Amniotic stem cell (primary cell): ENCODE measurements around the gene SNAP29.
"Not testable (repeated sequence)": the region's sequence is repeated elsewhere in the genome, so short reads cannot be mapped to it uniquely, and the experiment has no call there.

Source experiments
- DNase-seq: peaks from one replicate; lab custom pipeline; 2025; lab: John Stamatoyannopoulos, UW

The SNAP29 gene

GRCh38 chr22:20930435-20930834, 71.6 kb downstream of the SNAP29 start:
- DNase-seq, result not testable (repeated sequence)

DNA sequence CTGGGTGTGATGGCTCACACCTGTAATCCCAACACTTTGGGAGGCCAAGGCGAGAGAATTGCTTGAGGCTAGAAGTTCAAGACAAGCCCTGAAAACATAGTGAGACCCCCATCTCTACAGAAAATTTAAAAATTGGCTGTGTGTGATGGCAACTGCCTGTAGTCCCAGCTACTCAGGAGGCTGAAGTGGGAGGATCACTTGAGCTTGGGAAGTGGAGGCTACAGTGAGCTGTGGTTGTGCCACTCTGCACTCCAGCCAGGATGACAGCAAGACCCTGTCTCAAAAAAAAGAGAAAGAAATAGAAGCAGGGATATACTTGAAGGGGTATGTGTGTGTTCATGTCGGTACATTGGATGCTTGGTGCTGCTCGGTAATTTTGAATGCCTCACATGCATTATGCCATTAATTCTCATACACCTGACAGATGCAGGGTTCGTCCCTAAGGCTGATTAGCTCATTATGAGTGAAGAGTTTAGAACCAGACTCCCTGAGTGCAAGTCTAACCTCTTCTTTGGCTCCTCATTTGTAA, 72.4 kb downstream of the SNAP29 start:
- DNase-seq, result no peak

DNA sequence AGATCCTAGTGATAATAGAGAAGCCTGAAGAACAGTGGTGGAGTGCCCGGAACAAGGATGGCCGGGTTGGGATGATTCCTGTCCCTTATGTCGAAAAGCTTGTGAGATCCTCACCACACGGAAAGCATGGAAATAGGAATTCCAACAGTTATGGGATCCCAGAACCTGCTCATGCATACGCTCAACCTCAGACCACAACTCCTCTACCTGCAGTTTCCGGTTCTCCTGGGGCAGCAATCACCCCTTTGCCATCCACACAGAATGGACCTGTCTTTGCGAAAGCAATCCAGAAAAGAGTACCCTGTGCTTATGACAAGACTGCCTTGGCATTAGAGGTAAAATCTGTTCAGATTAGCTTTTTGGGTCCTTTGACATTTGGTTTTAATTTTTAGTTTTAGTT, 75.1 kb downstream of the SNAP29 start:
- DNase-seq, result no peak

DNA sequence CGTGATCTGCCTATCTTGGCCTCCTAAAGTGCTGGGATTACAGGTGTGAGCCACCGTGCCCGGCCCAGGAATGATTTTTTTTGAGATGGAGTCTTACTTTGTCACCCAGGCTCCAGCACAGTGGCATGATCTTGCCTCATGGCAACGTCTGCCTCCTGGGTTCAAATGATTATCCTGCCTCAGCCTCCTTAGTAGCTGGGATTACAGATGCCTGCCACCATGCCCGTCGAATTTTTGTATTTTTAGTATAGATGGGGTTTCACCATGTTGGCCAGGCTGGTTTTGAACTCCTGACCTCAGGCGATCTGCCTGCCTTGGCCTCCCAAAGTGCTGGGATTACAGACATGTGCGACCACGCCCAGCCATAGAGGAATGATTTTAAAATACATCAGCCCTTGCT, 76.2 kb downstream of the SNAP29 start:
- DNase-seq, result not testable (repeated sequence)

- DNase-seq, result not testable (repeated sequence)
These were observed 77.2 kb downstream of the SNAP29 start for GRCh38 chr22:20935780-20936539.

DNA sequence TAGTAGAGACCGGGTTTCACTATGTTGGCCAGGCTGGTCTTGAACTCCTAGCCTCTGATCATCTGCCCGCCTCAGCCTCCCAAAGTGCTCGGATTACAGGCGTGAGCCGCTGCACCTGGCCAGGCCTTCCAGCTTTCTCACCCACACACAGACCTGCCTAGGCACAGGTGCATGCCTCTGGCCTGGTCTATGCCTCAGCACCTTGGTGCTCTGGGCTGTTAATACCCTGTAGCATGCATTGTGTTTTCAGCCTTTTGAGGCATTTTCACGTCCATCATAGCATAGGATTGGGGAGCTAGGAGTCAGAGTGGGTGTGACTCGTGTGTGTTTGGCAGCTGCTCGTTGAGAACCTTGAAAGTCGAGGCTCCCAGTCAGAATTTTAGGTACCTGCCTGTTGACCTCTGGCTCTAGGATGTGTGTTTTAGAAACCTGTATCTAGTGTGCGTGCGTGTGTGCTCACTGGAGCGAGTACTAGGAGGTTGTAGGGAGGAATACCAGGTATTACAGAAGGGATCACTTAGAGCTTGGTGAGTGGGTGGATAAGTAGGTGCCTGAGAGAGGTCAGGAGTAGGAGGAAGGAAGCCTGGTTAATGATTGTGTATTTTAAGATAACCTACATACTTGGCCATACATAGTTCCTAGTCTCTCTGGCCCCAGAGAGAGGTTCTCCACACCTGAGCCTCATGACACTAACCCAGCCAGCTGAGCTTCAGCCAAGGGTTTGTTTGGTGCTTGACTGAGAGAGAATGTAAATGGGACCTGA, 78.4 kb downstream of the SNAP29 start:
- no peak for DNase-seq

DNA sequence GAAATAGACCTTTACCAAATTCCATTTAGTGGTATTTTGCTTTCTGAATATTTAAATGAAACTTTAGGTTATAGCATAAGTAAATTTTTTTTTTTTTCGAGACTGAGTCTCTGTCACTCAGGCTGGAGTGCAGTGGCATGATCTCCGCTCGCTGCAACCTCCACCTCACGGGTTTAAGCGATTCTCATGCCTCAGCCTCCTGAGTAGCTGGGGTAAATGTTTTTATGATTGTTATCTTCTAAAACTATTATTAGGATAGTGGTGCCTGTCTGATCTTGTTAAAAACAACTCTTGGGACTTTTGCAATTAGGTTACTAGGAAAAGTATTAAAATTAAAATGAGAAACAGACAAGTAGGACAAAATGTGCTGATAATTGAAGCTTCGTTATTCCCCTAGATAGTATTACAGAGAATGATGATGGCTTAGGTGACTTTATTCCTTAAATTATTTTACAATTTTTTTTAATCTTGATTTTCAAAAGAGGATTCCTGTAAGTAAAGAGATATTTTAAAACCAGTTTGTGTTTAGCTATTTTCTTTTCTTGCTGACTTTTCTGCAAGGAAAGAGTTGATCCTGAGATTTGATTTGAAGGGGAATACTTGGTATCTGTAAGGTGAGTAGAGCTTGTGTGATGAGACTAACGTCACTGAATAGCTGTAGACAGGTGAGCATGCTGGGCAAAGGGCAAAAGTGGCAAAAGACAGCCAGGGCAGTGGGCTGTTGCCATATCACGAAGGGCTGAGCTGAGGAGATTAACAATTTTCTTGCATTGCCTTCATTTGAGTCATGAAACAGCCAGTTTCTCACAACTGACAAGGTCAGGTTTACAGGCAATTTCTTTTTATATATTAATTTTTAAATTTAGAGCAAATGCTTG, 79.2 kb downstream of the SNAP29 start:
- DNase-seq, result no peak

DNA sequence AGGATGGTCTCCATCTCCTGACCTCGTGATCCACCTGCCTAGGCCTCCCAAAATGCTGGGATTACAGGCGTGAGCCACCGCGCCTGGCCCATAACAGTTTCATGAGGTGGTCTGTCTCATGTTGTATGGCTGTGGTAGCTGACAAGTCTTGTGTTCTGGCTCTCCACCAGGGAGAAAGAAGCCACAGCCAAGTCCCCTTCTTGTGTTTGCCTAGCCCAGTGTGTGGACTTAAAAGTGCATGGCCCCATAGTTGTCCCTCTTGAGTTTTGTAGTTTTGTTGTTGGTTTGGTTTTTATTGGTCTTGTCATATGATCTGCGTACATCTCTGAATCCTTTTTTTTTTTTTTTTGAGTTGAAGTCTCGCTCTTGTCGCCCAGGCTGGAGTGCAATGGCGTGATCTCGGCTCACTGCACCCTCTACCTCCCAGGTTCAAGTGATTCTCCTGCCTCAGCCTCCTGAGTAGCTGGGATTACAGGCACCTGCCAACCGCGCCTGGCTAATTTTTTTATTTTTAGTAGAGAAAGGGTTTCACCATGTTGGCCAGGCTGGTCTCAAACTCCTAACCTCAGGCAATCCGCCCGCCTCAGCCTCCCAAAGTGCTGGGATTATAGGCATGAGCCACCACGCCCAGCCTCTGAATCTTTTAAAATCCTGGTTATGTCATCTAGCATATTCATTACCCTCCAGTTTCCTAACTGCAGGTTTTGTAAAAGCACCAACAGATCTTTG, 80.8 kb downstream of the SNAP29 start:
- not testable (repeated sequence) for DNase-seq

DNA sequence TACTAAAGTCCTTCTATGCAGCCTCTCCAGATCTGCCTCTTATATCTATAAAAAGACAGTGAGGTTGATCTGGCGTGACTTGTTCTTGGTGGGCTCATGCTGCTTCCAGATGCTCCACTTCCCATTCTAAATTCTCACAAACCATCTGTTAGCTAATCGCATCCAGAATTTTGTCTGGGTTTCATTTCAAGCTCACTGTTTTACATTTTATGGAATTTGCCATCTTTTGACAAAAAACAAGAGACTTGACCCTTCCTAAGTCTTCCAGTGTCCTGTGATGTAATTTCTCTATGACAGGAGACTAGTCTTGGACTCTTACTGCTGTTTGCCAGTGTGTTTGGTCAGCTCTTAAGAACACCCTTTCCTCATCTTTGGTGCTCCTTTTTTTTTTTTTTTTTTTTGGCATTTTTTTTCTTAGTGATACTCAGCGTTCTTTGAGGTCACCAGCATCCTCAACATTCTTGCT, 81.4 kb downstream of the SNAP29 start:
- no peak for DNase-seq
